Colonic mucosa (tissue), 4 donors: ENCODE results near the gene ACSM3. TPM values are rescaled to one million over a fixed set of nuclear protein-coding genes. Genes with fewer than 3 reads are reported as not detected.
"Not testable (repeated sequence)": the region's sequence is repeated elsewhere in the genome, so short reads cannot be mapped to it uniquely, and the experiment has no call there.

Experiments
- DNase-seq: peaks from one replicate; pipeline ENCODE4 v3.0.0-alpha.2; 2020
- H3K27ac ChIP-seq: fragments of 200-600 bp; one replicate; pipeline ENCODE4 v1.8.0; 2021
- H3K27me3 ChIP-seq: fragments of 200-600 bp; one replicate; pipeline ENCODE4 v1.8.0; 2021
- H3K36me3 ChIP-seq: fragments of 200-600 bp; one replicate; pipeline ENCODE4 v1.8.0; 2021
- H3K4me1 ChIP-seq: fragments of 200-600 bp; one replicate; pipeline ENCODE4 v1.8.0; 2021; ENCODE audit warnings: mild to moderate bottlenecking
- H3K4me3 ChIP-seq: fragments of 200-600 bp; one replicate; pipeline ENCODE4 v1.8.0; 2021
- H3K9ac ChIP-seq, 2 donors: one replicate each; pipeline ENCODE4 v1.7.0; 2013; ENCODE audit warnings: control low read depth in 2 of 2, low read depth in 2 of 2, low read length in 2 of 2
- H3K9me3 ChIP-seq: fragments of 200-600 bp; one replicate; pipeline ENCODE4 v1.8.0; 2021
- CTCF ChIP-seq: fragments of 200-600 bp; IDR thresholded peaks from one replicate; pipeline ENCODE4 v1.8.0; 2022; ENCODE audit warnings: antibody characterized with exemption, mild to moderate bottlenecking
- intact Hi-C: fragments of 100-400 bp; cut with DNase I; formaldehyde crosslinking; loops from one replicate; pipeline ENCODE4 v1.14.1; 2022
- total RNA-seq, 2 donors: library from RNA; stranded (reverse); fragmentation: NEBNext Ultra II Directional in 1 of 2; extraction: Animal tissue kit (Norgen Biotek cat#: 25700) in 1 of 2; gene quantifications; one replicate each; pipeline ENCODE4 v1.2.1, GENCODE V29; 2021
- donor health status: healthy.
- donor health status: DM: no; HTN: no; CAD: no.
- donor health status: DM: no; HTN: no; CAD: no.

ACSM3 gene
- total RNA-seq, 2 donors from 2014 or later = 34.9 to 42.8 TPM

GRCh38 chr16:20798364-20798763, 34.5 kb downstream of the ACSM3 start:
- intact Hi-C loops = no loop called here
- no peak overlapping the region for H3K4me3 ChIP-seq

GRCh38 chr16:20799599-20799998, 35.8 kb downstream of the ACSM3 start:
- DNase-seq = no peak
- Histone ChIP-seq H3K27me3 (no peaks in the 10 kb centered on the region), H3K36me3 (no peaks in the 10 kb centered on the region), H3K9me3 (no peaks in the 10 kb centered on the region), H3K4me1 (no peaks in the 10 kb centered on the region), H3K27ac (no peak overlapping the region), H3K9ac (no peak overlapping the region), H3K4me3 (no peak overlapping the region)
- TF ChIP-seq CTCF = no peak
- intact Hi-C loops = no loop called here

More at GRCh38 chr16:20798364-20798763, 34.5 kb downstream of the ACSM3 start:
- Histone ChIP-seq H3K27me3 (no peaks in the 10 kb centered on the region), H3K27ac (no peak overlapping the region), H3K4me1 (no peaks in the 10 kb centered on the region), H3K9ac (no peak overlapping the region), H3K9me3 (no peaks in the 10 kb centered on the region), H3K36me3 (no peaks in the 10 kb centered on the region)
- TF ChIP-seq CTCF = no peak
- DNase-seq = no peak

GRCh38 chr16:20801278-20801677, 37.5 kb downstream of the ACSM3 start:
- intact Hi-C loops = no loop called here
- Histone ChIP-seq H3K4me3 (no peak overlapping the region), H3K9me3 (no peaks in the 10 kb centered on the region), H3K36me3 (no peaks in the 10 kb centered on the region), H3K27me3 (no peaks in the 10 kb centered on the region), H3K4me1 (no peaks in the 10 kb centered on the region), H3K27ac (no peak overlapping the region), H3K9ac (no peak overlapping the region)
- TF ChIP-seq CTCF = no peak
- no peak for DNase-seq

- no peak overlapping the region for H3K4me3 ChIP-seq
- no peaks in the 10 kb centered on the region for H3K4me1 ChIP-seq
- intact Hi-C loops = no loop called here
- H3K9ac ChIP-seq = no peak overlapping the region
- H3K36me3 ChIP-seq = no peaks in the 10 kb centered on the region
- H3K27me3 ChIP-seq = no peaks in the 10 kb centered on the region
- no peak for TF ChIP-seq CTCF
- DNase-seq = no peak
- H3K9me3 ChIP-seq = no peaks in the 10 kb centered on the region
- no peak overlapping the region for H3K27ac ChIP-seq
Measured at GRCh38 chr16:20803192-20803560, 39.4 kb downstream of the ACSM3 start.

GRCh38 chr16:20803561-20804214, 39.9 kb downstream of the ACSM3 start:
- intact Hi-C loops = no loop called here
- H3K9me3 ChIP-seq = no peaks in the 10 kb centered on the region
- no peaks in the 10 kb centered on the region for H3K36me3 ChIP-seq
- DNase-seq = no peak
- no peak overlapping the region for H3K9ac ChIP-seq
- H3K4me1 ChIP-seq = no peaks in the 10 kb centered on the region
- TF ChIP-seq CTCF = no peak
- no peaks in the 10 kb centered on the region for H3K27me3 ChIP-seq
- H3K4me3 ChIP-seq = no peak overlapping the region
- H3K27ac ChIP-seq = no peak overlapping the region

- intact Hi-C loops, H3K27me3 ChIP-seq, H3K36me3 ChIP-seq, H3K9me3 ChIP-seq, H3K4me1 ChIP-seq, DNase-seq: not testable (repeated sequence)
- Histone ChIP-seq H3K9ac (peak overlapping the region; percentile 86 to 93), H3K27ac (peak overlapping the region; percentile 97), H3K4me3 (peak overlapping the region; percentile 90)
Measured at GRCh38 chr16:20805684-20806167, 41.9 kb downstream of the ACSM3 start.
